ENCODE results near the gene ADAMTSL4.
"Not testable (repeated sequence)": the region's sequence is repeated elsewhere in the genome, so short reads cannot be mapped to it uniquely, and the experiment has no call there.

ADAMTSL4 gene

GRCh38 chr1:150555198-150555970 lies 6.2 kb downstream of the ADAMTSL4 start:
- no peak for DNase-seq (ENCODE audit: low spot score)

- DNase-seq (ENCODE audit: low spot score), result no peak
These were observed 7.0 kb downstream of the ADAMTSL4 start for GRCh38 chr1:150555971-150556865.

GRCh38 chr1:150557065-150557600 lies 7.9 kb downstream of the ADAMTSL4 start:
- no peak for DNase-seq (ENCODE audit: low spot score)

GRCh38 chr1:150557813-150558212 lies 8.6 kb downstream of the ADAMTSL4 start:
- no peak for DNase-seq (ENCODE audit: low spot score)

GRCh38 chr1:150558303-150558704 lies 9.1 kb downstream of the ADAMTSL4 start:
- no peak for DNase-seq (ENCODE audit: low spot score)

- DNase-seq (ENCODE audit: low spot score), result no peak
These were observed 9.8 kb downstream of the ADAMTSL4 start for GRCh38 chr1:150558761-150559655.

GRCh38 chr1:150559656-150560010 lies 10.4 kb downstream of the ADAMTSL4 start:
- no peak for DNase-seq (ENCODE audit: low spot score)

GRCh38 chr1:150560011-150560438 lies 10.8 kb downstream of the ADAMTSL4 start:
- DNase-seq (ENCODE audit: low spot score), result peak; percentile 71

- no peak for DNase-seq (ENCODE audit: low spot score)
These were observed 11.5 kb downstream of the ADAMTSL4 start for GRCh38 chr1:150560576-150561253.

- DNase-seq (ENCODE audit: low spot score), result peak; percentile 99
These were observed 12.2 kb downstream of the ADAMTSL4 start for GRCh38 chr1:150561254-150561973.

GRCh38 chr1:150561974-150562445 lies 12.8 kb downstream of the ADAMTSL4 start:
- peak; percentile 91 for DNase-seq (ENCODE audit: low spot score)

- peak; percentile 61 for DNase-seq (ENCODE audit: low spot score)
These were observed 13.5 kb downstream of the ADAMTSL4 start for GRCh38 chr1:150562446-150563339.

- DNase-seq (ENCODE audit: low spot score), result peak; percentile 76
These were observed 14.3 kb downstream of the ADAMTSL4 start for GRCh38 chr1:150563340-150564038.

- DNase-seq (ENCODE audit: low spot score), result peak; percentile 46
These were observed 15.1 kb downstream of the ADAMTSL4 start for GRCh38 chr1:150564051-150564991.

GRCh38 chr1:150565240-150565991 lies 16.2 kb downstream of the ADAMTSL4 start:
- DNase-seq (ENCODE audit: low spot score), result not testable (repeated sequence)

GRCh38 chr1:150566589-150567340 lies 17.6 kb downstream of the ADAMTSL4 start:
- DNase-seq (ENCODE audit: low spot score), result no peak

Data from kidney tubule cell (primary cell).